Measurements from ENCODE around the gene ZFP36L2.
A peak's percentile ranks its signal among the peaks of the same experiment; 100 is the strongest.

The ZFP36L2 gene

DNA sequence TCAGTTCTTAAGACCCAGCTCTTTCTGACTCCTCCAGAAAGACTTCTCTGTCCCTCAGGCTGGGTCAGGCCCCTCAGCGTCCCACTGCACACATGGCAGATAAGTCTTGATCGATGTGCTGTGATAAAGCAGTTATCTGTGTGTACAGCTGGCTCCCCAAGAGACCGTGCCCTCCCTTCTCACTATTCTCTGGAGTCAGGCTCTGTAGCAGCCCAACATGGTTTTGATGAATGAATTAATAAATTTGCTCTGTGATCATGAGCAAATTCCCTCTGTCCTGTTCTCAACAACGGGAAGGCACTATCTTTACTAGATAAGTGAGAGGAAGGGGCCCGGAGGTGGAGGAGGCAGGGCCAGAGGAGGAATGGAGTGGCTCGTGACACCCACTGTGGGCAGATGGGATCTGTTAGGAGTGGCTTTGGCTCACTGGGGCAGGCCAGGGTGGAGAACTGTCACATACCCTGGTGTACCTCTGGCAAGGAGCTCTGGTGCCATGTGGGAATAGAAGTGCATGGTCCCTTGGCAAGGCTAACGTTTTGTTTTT, 48.3 kb downstream of the ZFP36L2 start:
- Histone ChIP-seq H3F3A (ENCODE audit: control insufficient read depth, insufficient read depth) (0 out of 2 replicates have a peak, but pooled peaks cover 2% of the 10 kb centered on the region), H4K20me1 (ENCODE audit: control insufficient read depth, insufficient read depth, low read depth, low read length) (no peaks in the 10 kb centered on the region), H3K4me3 (ENCODE audit: low read length) (no peak overlapping the region), H3K9me2 (replicated peaks; ENCODE audit: control insufficient read depth, low read length) (no peaks in the 10 kb centered on the region), H3K4me2 (ENCODE audit: low read length) (no peak overlapping the region), H3K27me3 (ENCODE audit: control insufficient read depth, low read length) (no peaks in the 10 kb centered on the region), H3K79me2 (ENCODE audit: control insufficient read depth, low read length) (no peaks in the 10 kb centered on the region), H3K36me3 (ENCODE audit: control insufficient read depth, low read length) (no peaks in the 10 kb centered on the region), H3K27ac (ENCODE audit: low read depth, low read length) (no peak overlapping the region), H3K9me3 (ENCODE audit: control insufficient read depth, insufficient read depth, low read length) (no peaks in the 10 kb centered on the region), H3K4me1 (ENCODE audit: control insufficient read depth, low read length) (peaks cover 45% of the 10 kb centered on the region)
- TF ChIP-seq EZH2phosphoT487 (IDR thresholded peaks at IDR 0.05; ENCODE audit: borderline replicate concordance, low read length) = no peak
- TF ChIP-seq, protein P1, sequence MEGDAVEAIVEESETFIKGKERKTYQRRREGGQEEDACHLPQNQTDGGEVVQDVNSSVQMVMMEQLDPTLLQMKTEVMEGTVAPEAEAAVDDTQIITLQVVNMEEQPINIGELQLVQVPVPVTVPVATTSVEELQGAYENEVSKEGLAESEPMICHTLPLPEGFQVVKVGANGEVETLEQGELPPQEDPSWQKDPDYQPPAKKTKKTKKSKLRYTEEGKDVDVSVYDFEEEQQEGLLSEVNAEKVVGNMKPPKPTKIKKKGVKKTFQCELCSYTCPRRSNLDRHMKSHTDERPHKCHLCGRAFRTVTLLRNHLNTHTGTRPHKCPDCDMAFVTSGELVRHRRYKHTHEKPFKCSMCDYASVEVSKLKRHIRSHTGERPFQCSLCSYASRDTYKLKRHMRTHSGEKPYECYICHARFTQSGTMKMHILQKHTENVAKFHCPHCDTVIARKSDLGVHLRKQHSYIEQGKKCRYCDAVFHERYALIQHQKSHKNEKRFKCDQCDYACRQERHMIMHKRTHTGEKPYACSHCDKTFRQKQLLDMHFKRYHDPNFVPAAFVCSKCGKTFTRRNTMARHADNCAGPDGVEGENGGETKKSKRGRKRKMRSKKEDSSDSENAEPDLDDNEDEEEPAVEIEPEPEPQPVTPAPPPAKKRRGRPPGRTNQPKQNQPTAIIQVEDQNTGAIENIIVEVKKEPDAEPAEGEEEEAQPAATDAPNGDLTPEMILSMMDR (IDR thresholded peaks at IDR 0.05; ENCODE audit: low read depth, low read length, poor library complexity, severe bottlenecking) = no peak

DNA sequence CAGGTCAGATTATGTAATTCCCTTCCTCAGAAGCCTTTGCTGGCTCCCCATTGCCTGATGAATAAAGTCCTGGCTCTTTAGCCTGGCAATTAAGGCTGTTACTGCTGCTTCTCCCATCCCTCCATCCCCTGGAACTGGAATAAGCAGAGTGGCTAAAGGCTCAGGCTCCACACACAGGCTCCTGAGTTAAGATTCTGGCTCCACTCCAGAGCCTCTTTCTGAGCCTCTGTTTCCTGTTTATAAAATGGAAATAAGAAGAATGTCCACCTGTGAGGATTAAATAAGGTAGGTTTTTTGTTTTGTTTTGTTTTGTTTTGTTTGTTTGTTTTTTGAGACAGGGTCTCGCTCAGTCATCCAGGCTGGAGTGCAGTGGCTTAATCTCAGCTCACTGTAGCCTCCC, 50.0 kb downstream of the ZFP36L2 start:
- Histone ChIP-seq H3K9me3 (ENCODE audit: control insufficient read depth, insufficient read depth, low read length) (no peaks in the 10 kb centered on the region), H3K4me2 (ENCODE audit: low read length) (peak overlapping the region; percentile 58), H3K4me1 (ENCODE audit: control insufficient read depth, low read length) (peaks cover 49% of the 10 kb centered on the region), H3K36me3 (ENCODE audit: control insufficient read depth, low read length) (no peaks in the 10 kb centered on the region), H3K4me3 (ENCODE audit: low read length) (peak overlapping the region; percentile 37), H4K20me1 (ENCODE audit: control insufficient read depth, insufficient read depth, low read depth, low read length) (no peaks in the 10 kb centered on the region), H3K27me3 (ENCODE audit: control insufficient read depth, low read length) (no peaks in the 10 kb centered on the region), H3K79me2 (ENCODE audit: control insufficient read depth, low read length) (no peaks in the 10 kb centered on the region), H3K27ac (ENCODE audit: low read depth, low read length) (0 out of 2 replicates have a peak overlapping the region, but pooled peaks have one; percentile 16), H3F3A (ENCODE audit: control insufficient read depth, insufficient read depth) (peaks cover 7% of the 10 kb centered on the region; the same call in 1 of the 2 replicates), H3K9me2 (replicated peaks; ENCODE audit: control insufficient read depth, low read length) (no peaks in the 10 kb centered on the region)
- no peak for TF ChIP-seq EZH2phosphoT487 (IDR thresholded peaks at IDR 0.05; ENCODE audit: borderline replicate concordance, low read length)
- TF ChIP-seq, protein P1 (IDR thresholded peaks at IDR 0.05; ENCODE audit: low read depth, low read length, poor library complexity, severe bottlenecking) = no peak

DNA sequence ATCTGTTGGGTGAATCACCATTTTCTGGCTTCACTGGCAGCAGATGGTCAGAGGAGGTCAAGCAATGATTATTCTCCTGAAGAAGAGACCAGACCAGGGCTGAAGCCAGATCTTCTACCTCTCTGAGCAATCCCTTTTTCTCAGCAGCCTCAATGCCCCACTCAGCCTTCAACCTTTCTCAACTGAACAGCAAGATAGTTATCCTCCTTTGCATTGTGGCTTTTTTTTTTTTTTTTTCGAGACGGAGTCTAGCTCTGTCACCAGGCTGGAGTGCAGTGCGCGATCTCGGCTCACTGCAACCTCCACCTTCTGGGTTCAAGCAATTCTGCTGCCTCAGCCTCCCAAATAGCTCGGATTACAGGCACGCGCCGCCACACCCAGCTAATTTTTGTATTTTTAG, 50.5 kb downstream of the ZFP36L2 start:
- H4K20me1 ChIP-seq (ENCODE audit: control insufficient read depth, insufficient read depth, low read depth, low read length) = no peaks in the 10 kb centered on the region
- H3K4me2 ChIP-seq (ENCODE audit: low read length) = peak overlapping the region; percentile 78
- no peaks in the 10 kb centered on the region for H3K9me3 ChIP-seq (ENCODE audit: control insufficient read depth, insufficient read depth, low read length)
- H3K27ac ChIP-seq (ENCODE audit: low read depth, low read length) = peak overlapping the region; percentile 75; the same call in 1 of the 2 replicates
- no peaks in the 10 kb centered on the region for H3K36me3 ChIP-seq (ENCODE audit: control insufficient read depth, low read length)
- no peak for TF ChIP-seq EZH2phosphoT487 (IDR thresholded peaks at IDR 0.05; ENCODE audit: borderline replicate concordance, low read length)
- TF ChIP-seq, protein P1 (IDR thresholded peaks at IDR 0.05; ENCODE audit: low read depth, low read length, poor library complexity, severe bottlenecking) = no peak
- H3K27me3 ChIP-seq (ENCODE audit: control insufficient read depth, low read length) = no peaks in the 10 kb centered on the region
- no peak overlapping the region for H3K4me3 ChIP-seq (ENCODE audit: low read length)
- no peaks in the 10 kb centered on the region for H3K79me2 ChIP-seq (ENCODE audit: control insufficient read depth, low read length)
- H3K9me2 ChIP-seq (replicated peaks; ENCODE audit: control insufficient read depth, low read length) = no peaks in the 10 kb centered on the region
- peaks cover 7% of the 10 kb centered on the region; the same call in 1 of the 2 replicates for H3F3A ChIP-seq (ENCODE audit: control insufficient read depth, insufficient read depth)
- H3K4me1 ChIP-seq (ENCODE audit: control insufficient read depth, low read length) = peaks cover 52% of the 10 kb centered on the region

Data from DOHH2 (cell line).